ENCODE data around the gene RAB40C.

- TF ChIP-seq EZH2 (IDR thresholded peaks at IDR 0.05) (no peak), POLR2AphosphoS5 (IDR thresholded peaks at IDR 0.05; ENCODE audit: borderline replicate concordance, low read depth, low read length) (no peak; the same call in 1 of the 2 replicates)
Observed at GRCh38 chr16:648071-648780, 58.4 kb downstream of the RAB40C start.
